GM20431 (cell line): ENCODE results near the gene ELAPOR1.
"Not testable (repeated sequence)": the region's sequence is repeated elsewhere in the genome, so short reads cannot be mapped to it uniquely, and the experiment has no call there.

Experiments used
- in situ Hi-C: fragments of 300-500 bp; cut with MseI, MboI; formaldehyde crosslinking; loops from one replicate; pipeline ENCODE4 v1.15.0; 2020; ENCODE audit warnings: low sequenced_read_pairs; ENCODE audit not compliant: unreplicated experiment

ELAPOR1 gene

DNA sequence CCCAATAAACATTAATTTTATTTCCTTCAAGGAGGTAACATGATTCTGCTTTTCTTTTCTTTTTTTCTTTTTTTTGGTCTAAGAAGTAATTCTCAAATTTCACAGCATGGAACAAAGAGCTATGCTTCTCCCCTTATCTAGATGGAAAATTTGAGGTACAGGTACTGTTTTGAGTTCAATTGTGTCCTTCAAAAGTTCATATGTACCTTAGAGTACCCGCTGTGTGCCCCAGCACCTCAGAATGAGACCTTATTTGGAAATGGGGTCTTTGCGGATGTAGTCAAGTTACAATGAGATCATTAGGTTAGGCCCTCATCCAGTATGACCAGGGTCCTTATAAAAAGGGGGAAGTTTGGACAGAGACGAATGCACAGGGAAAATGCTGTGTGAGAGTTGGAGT lies 22.0 kb downstream of the ELAPOR1 start:
- in situ Hi-C loops: no loop called here

DNA sequence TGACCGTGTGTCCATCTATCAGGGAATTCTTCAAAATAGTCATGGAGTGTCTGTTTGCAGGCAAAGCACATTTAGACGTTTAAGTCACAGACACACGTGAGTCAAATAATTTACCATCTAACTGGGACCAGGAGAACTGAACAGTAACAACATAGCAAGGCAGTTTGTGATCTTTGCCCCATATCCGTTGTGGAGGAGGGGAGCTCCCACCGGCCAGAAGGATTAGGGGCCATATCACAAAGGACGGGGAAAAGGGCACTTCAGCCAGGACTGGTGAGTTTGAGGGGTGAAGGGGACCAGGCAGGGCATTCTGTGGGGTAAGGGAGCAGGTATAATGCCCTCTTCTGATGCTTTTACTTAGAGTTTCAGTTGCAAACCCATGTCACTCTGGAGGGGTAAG lies 22.9 kb downstream of the ELAPOR1 start:
- in situ Hi-C loops: no loop called here

DNA sequence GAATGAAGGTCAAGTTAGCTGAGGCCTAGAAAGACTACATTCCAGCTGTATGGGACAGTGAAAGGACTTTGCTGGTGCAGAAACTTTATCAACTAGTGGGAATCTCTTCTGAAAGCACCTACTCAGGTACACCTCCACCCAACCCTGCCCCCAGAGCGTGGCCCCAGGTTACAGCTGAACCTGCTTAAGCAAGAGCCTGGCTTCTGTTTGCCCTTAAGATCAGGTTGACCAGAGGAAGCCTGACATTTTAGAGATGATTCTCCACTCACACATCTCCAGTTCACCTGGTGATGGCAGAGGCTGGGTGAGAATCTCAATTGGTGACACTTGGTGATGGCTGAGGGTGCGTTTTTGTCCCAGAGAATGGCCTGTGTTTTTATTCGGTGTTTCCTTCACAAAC lies 24.0 kb downstream of the ELAPOR1 start:
- in situ Hi-C loops: no loop called here

DNA sequence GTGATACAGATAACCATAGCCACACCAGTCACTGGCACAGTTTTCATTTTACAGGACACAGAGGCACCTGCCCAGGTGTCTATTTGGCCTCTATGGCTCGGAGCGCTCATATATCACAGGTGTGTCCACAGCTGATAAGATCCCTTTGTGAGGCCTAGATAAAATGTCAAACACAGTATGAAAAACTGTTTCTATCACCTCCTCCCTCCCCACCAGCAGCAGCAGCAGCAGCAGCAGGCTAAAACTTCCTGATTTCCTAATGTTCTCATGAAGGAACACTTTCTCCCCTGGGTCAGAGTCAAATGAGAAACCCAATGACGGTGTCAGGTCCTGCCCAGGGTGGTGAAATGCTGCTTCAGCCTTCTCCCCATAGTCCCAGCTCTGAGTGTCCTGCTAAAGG lies 24.4 kb downstream of the ELAPOR1 start:
- in situ Hi-C loops: no loop called here

DNA sequence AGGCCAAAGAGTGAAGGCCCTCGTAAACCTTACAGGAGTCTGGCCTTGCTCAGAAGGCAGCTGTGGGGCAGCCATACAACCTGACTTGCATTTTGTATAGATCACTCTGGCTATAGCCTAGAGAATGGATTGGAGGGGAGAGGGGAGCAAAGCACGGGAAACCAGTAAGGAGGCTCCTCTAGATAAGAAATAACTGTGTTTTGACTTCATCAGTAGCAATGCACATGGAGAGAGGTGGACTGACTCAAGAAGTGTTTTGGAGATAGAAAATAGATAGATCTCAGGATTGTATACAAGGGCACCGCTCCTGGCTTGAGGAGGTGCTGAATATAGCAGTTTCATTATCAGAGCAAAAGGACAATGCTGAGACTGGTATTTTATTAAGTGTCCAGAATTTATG lies 26.5 kb downstream of the ELAPOR1 start:
- in situ Hi-C loops: no loop called here

DNA sequence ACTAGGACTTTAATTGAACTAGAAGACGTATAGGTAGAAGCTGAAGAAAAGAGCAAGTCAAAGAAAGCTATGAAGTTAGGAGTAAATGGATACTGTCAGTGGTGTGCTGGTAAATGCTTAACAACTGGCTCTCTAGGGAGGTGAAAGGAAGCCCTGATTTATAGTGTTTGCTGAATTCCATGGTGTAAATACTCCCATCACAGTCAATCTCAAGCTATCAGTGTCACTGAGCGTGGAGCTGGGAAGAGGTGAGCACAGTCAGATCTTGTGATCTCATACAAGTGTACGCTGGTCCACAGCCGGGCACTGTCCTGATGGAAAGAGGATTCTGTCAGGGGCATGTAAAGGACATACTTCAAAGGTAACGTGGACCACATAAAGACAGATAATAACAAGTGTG lies 28.3 kb downstream of the ELAPOR1 start:
- in situ Hi-C loops: no loop called here

DNA sequence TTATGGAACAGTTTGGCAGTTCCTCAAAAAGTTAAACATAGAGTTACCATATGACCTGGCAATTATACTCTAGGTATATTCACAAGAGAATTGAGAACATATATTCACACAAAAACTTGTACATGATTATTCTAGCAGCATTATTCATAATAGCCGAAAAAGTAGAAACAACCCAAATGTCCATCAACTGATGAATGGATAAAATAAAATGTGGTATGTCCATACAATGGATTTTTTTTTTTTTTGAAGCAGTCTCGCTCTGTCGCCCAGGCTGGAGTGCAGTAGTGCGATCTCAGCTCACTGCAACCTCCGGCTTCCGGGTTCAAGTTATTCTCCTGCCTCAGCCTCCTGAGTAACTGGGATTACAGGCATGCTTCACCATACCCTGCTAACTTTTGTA lies 28.8 kb downstream of the ELAPOR1 start:
- in situ Hi-C loops: not testable (repeated sequence)

DNA sequence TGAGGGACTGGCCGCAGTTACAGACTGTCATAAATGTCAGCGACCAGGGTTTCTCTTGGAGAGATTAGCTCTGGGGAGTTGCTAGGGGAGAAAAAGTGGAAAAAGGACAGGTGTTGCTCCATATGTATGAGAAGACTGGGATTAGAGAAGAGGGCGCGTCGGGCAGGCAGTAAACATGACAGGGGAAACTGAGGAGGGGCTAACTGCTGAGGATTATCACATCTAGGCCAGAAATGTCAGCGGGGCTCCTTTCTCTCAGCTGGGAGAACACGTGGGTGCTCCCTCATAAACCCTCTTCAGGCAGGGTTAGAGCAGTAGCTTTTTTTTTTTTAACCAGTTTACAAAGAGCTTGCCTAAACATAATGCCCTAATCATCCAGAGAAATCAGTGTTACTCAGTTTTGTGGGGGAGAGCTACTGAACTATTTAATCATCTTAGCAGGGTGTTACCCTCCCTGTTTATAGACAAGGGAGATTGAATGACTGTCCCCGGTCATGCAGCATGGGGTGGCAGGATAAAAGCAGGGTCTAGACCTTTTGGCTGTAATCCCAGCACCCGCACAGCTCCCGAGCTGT lies 35.2 kb downstream of the ELAPOR1 start:
- in situ Hi-C loops: no loop called here

DNA sequence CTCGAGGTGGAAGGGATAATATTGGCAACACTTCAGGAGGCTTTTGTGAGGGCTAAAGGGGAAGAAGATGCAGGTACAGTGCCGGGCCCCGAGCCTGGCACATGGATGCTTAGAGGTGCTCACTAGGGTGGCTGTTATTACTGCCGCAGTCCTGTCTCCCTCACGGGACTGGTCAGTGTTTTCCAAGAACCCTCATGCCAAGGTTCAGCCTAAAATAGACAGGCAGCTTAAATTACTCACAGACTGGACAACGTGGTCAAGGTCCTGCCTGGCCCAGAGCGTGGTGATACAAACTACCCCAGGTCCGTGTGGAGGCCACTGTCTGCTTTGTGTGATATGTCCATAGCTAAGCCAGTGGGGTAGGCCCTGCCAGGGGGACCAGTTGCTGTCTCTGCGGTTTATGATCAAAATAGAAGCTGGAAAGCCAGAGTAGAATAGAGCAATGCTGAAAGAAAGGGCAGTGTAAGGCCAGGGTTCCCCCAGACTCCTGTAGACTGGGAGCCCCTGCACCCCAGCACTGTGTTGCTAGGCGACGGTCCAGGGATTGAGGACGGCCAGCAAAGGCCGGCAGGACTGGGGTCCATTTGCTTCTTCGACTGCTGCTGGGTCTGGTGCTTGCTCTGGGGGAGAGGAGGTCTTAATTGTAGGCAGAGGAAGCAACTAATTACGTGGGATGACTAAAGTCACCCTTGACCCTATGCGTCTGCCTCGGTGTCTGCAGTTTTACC lies 36.1 kb downstream of the ELAPOR1 start:
- in situ Hi-C loops: no loop called here

DNA sequence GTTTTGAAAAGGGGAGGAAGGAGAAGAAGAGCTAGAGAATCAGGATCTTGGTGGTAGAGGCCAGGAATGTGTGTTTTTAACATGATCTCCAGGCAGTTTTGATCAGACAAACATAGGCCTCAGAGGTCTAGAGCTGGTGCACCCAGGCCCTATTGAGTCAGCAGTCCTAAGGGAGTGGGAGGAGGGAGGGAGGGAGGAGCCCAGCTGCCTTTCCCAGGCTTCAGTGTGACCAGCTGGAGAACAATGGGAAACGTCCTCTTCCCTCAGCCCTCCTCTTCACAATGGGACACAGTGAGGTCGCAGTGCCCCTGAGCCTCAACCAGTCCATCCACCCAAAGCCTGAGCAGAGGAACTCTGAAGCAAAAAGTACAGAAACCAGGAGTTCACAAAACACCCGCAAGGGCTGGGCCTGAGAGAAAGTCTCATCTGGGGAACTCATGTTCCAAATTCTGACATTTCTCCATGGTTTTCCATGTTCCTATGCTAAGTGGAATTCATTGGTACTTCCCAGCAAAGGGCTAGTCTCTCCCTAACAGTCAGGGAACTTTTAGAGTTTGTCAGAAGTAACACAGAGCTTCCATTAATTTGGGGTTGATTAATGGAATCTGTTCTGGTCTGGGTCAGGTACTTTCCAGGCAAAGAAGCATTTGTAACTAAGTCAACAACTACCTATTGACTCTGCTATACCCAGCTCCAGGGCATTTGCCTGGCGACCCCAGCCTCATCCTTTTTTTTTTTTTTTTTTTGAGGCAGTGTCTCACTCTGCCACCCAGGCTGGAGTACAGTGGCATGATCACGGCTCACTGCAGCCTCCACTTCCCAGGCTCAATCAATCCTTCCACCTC lies 37.5 kb downstream of the ELAPOR1 start:
- in situ Hi-C loops: no loop called here

DNA sequence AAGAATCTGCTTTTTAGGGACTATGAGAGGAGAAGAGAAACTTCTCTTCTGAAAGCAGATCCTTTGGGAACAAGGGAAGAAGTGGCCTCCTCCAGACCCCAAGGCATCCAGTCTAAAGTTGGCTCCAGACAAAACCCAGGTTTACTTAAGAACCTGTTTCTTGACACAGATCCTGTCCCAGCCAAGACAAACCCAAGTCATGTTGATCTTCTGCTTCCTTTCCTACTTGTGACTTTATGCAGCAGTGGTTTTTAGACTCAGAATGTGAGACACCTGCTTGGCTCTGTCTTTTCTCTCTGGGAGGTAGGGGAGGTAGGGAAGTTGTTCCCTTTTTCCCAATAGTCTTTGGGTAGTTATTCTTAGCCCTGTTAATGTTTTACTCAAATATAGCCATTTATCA lies 38.3 kb downstream of the ELAPOR1 start:
- in situ Hi-C loops: no loop called here

DNA sequence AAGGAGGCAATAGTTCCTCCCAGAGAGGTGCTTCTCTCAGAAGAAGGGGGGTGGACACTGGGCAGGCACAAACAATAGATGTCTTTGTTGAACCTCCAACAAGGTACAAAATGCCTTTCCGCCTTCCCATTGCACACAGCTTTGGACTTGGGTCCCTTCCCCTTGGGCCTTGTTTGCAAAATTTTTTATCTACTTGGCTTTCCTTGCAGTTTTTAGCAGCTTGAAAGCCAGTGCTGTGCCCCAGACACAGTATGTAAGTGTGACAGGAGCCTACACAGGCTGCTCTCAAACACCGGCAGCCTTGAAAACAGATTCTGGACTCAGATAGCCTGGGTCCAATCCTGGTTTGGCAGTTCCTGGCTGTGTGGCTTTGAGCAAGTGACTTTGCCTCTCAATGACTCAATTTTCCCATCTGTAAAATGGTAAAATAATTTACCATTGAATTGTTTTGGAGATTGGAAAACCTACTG lies 43.0 kb downstream of the ELAPOR1 start:
- in situ Hi-C loops: no loop called here

DNA sequence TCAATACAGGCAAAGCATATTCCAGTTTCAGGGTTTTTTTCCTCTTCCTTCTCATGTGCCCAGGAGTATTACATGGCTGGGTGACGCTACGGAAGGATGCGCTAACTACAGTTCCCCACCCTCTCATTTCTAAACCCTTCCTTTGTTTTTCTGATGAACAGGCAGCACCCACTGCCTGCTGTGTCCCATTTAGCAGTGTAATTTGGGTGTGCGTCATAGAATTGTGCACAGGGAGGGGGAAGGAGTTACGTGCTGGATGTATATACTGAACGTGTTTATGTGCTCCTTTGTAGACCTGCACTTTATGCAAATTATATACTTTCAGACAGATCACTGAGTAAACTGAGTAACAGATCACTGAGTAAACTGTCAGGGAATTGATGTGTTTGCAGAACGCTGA lies 44.5 kb downstream of the ELAPOR1 start:
- in situ Hi-C loops: no loop called here

DNA sequence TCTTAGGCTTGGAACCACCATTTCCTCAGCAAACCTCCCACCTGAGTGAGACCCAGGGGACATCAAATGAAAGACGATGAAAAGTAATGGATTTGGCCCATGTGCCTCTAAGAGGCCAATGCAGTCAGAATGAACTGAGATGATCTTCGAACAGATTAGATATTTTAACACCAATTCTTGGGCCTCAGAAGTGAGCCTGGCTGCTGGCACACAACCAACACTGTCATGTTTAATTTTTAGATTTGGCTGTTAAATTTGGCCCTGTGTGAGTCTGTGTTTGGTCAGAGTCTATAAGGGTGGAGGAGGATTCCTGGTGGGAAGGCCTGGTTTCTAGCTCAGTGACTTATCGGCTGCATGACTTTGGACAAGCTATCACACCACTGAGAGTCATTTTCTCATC lies 45.4 kb downstream of the ELAPOR1 start:
- in situ Hi-C loops: no loop called here

DNA sequence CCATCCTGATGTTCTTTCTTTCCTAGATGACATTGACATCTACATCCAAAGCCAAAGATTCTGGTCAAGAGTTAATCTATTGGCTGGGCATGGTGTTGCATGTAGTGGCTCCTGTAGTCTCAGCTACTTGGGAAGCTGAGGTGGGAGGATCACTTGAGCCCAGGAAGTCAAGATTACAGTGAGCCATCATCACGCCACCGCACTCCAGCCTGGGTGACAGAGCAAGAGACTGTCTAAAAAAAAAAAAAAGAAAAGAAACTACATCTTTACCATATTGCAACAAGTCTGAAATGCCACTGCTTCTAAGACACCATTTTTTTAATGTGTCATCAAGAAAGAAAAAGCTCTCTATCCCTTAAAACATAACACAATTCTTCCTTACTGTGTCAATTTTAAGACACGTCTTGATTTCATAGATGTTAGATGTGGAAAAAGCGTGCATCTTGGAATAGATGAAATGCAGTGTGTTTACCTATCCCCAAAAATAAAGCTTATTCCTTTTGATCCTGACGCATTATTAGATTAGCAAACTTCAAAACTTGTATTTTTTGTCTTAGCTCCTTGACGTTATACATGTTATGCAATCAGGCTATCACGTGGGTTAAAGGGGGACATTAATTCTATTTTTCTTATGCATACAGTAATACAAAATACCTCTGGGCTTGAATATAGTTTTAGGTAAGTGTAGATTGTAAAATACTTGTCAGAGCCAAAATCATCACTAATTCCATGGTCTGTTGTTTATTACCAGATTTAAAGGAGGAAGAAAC lies 46.3 kb downstream of the ELAPOR1 start:
- in situ Hi-C loops: no loop called here

DNA sequence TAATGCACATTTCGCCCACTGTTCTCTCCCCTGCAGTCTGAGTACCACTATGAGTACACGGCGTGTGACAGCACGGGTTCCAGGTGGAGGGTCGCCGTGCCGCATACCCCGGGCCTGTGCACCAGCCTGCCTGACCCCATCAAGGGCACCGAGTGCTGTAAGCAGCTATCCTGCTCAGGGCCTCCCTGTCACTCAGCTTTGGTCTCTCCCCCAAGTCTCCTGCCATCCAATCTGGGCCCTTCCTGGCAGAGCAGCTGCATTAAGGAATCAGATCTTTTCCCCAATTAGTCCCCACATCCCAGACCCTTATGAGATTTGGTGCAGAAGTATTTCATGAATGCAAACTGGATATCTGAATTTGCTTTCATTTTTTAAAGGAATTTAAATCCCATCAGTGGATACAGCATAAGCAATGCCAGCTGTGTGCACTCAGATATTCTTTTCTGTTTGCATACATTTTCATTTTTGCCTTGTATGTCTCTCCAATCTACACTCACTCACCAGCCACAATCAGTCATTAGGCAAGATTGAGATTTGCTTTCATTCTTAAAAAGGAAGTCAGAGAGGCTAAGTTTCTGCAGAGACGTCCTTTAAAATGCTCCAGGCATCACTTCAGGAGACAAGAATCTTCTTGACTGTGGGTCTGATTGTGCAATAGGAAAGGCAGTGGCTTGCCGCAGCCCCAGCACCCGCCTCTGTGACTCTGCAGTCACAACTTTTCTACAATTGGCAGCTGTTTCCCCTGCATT lies 48.1 kb downstream of the ELAPOR1 start:
- in situ Hi-C loops: no loop called here

DNA sequence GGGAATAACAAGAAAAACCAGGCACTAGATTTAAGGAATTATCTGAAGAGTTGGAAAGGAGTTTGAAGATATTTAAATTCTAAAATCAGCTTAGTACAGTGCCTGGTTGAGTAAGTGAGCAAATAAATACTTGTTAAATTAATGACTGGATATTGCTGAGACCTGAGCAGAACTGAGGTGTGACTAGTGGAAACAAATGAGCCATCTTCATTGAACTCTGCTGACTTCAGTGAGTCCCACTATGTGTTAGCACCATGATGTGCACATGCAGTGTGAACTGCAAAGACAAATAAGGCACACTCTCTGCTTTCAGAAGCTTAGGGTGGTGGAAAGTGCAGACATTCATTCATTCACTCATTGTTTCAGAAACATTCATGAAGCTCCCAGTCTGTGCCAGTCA lies 48.7 kb downstream of the ELAPOR1 start:
- in situ Hi-C loops: no loop called here

DNA sequence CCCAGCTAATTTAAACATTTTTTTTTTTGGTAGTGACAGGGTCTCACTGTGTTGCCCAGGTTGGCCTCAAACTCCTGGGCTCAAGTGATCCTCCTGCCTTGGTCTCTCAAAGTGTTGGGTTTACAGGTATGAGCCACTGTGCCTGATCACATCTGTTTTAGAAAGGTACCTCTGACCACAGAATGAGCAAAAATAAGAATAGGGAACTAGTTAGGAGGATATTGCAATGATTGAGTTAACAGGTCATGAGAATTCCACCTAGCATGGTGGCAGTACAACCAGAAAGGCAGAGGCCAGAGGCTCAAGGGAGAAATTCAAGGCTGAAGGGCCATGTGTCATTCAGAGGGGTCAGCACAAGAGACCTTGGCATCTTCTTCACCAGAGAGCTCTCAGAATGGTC lies 49.6 kb downstream of the ELAPOR1 start:
- in situ Hi-C loops: no loop called here
